ENCODE data around the gene PRPF31.
"Not testable (repeated sequence)": the region's sequence is repeated elsewhere in the genome, so short reads cannot be mapped to it uniquely, and the experiment has no call there.

PRPF31 gene

DNA sequence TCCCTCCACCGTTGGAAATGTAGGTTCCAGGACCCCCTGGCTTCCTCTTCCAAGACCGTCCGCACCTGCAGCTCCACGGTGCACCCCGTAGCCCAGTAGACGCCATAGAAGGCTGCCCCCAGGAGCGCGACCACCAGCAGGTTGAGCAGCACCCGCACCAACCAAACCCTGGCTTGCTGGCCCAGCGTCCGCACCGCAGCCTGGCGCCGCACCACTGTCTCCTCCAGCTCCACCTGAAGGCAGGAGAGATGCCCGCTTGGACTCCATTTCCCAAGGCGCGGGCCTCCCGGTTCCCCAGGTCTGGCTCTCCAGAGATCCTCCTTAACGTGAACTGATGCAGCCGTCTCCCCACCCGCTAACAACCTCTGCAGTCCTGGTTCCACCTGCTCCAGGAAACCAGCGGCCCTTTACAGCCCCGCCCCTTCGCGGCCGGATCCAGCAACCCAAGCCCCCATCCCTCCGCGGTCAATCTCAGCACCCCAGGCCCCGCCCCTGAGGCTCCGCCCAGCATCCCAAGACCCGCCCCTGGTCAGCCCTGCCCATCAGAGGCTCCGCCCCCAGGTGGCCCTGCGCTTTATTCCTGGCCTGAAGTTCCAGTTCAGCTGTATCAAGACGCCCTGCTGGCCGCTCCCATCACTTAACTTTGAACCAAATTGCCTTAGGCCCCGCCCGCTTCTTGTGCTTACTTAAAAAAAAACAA lies 49.0 kb downstream of the PRPF31 start:
- peak; percentile 61 for DNase-seq

DNA sequence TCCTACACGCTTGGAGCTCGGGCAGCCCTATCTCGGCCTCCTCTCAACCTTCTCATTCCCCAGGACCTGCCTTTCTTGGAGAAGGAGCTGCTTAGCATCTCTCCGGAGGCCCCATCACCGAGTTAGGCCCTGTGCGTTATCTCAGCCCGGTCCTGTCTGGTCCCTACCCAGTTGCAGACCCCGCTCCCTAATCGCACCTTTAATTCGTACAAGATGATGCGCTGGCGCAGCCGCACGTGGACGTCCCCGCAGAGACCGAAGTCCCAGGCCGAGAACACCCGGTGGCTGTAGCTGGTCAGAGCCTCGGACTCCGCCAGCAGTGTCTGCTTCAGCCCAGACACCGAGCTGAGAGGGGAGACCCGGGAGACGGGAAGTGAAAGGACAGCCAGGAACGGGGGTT lies 49.7 kb downstream of the PRPF31 start:
- DNase-seq, result no peak

DNA sequence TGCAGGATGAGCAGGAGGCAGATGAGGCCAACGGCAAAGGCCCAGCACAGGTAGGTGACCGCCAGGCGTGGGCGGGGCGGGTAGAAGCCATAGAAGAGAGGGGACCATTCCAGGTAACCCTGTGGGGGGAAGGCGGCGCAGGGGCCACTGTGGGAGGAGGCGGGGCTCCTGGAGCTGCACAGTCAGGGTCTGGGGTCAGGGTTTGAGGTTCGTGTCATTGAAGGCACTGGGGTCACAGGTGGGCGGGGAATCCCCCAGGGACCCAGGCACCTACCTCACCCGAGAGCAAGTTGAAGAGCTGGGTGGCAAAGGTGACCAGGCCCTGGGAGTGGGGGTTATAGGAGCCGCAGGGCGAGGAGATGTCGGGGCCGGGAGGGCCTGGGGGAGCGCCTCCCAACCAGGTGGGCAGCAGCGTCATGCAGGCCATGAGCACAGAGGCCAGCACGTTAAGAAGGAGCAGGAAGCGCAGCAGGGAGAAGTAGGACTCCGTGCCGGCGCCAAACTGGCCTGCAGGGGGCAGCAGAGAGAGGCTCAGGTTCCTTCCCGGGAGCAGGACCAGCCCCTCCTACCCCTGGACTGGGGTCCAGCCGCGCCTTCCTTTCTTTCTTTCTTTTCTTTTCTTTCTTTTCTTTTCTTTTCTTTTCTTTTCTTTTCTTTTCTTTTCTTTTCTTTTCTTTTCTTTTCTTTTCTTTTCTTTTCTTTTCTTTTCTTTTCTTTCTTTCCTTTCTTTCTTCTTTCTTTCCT lies 52.8 kb downstream of the PRPF31 start:
- DNase-seq, result peak; percentile 79

DNA sequence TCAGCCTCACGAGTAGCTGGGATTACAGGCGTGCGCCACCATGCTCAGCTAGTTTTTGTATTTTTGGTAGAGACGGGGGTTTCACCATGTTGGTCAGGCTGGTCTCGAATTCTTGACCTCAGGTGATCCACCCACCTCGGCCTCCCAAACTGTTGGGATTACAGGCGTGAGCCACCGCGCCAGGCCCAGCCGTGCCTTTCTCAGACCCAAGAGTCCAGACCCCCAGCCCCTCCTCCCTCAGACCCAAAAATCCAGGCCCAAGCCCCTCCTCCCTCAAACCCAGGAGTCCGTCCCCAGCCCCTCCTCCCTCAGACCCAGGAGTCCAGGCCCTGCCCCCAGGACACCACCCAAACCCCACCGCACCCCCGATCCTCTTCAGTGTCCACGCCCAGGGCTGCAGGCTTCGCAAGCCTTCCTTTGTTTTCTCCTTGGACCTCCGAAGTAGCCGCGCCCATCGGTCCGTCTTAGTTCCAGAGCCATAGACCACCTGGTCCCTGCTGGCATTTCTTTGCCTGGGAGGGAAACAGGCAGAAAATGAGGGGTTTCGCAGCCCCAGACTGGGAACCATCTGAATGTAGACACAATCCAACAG lies 53.7 kb downstream of the PRPF31 start:
- DNase-seq, result no peak

DNA sequence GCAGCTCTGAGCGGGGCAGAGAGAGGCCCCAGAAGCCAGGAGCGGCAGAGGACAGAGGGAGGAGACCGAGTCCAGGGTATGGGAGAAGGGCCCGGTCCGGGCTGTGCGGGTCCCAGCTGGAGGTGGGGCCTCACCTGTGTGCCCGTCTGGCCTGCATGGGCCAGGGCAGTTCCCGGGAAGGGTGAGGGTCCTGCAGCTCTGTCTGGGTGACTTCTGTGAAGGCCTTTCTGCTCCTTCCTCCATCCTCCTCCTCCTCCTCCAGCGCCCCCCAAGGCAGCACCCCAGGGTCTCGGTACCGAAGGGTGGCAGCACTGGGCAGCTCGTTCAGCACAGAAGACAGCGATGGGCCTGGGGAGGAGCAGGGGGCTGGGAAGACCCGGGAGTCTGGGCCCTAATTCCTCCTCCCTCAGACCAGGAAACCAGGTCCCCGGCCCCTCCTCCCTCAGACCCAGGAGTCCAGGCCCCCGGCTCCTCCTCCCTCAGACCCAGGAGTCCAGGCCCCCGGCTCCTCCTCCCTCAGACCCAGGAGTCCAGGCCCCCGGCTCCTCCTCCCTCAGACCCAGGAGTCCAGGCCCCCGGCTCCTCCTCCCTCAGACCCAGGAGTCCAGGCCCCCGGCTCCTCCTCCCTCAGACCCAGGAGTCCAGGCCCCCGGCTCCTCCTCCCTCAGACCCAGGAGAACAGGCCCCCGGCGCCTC lies 56.3 kb downstream of the PRPF31 start:
- not testable (repeated sequence) for DNase-seq

DNA sequence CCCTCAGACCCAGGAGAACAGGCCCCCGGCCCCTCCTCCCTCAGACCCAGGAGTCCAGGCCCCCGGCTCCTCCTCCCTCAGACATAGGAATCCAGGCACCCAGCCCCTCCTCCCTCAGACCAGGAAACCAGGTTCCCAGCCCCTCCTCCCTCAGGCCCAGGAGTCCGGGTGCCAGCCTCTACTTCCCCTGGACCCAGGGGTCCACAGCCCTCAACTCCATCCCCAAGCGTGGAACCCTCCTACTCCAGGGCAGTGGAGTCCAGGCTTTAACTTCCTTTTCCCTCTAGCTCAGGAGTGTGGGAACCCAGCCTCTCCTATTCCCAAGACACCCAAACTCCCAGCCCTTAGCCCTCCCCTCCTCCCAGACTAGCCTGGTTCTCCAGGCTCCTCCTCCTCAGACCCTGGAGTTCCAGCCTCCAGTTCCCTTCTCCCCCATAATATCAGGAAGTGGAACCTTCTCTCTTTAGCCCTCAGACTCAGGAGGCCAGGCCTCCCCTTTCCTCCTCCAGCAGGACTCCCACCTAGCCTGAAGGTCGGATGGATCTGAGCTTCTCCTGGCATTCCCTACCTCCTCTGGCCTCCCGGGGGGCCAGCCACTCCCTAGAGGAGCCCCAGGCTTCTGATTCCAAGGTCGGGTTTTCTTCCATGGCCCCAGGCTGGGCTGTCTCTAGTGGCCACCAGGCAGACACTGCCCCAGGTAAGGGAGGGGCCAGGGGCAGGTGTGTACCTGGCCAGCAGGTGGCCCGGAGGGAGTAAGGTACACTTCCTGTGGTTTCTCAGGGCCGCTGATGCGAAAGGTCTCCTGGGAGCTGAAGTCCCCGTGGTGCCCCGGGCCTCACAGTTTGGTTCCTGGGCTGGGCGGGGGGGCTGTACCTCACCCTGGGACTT lies 57.2 kb downstream of the PRPF31 start, which contains the start of gene TMC4:
TSS of gene TMC4 (minus strand) at position 690 of the 888 bp plus-strand sequence. CDS start at position 647, 43 bp downstream.
- no peak for DNase-seq

DNA sequence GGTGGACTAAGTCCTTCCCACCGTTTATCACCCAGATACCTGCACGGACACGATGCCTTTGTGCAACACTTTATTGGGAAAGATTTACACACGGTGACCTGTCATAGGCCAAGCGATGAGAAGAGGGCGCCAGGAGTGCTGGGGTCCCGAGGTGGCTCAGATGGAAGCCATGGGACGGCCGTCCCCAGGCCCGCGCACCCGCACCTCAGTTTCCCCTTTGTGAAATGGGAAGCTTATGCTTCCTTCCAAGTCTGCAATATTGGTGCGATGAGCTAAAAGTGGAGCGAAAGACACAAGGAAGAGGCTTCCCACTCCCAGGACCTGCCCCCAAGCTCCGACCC lies 57.8 kb downstream of the PRPF31 start:
- DNase-seq, result no peak

DNA sequence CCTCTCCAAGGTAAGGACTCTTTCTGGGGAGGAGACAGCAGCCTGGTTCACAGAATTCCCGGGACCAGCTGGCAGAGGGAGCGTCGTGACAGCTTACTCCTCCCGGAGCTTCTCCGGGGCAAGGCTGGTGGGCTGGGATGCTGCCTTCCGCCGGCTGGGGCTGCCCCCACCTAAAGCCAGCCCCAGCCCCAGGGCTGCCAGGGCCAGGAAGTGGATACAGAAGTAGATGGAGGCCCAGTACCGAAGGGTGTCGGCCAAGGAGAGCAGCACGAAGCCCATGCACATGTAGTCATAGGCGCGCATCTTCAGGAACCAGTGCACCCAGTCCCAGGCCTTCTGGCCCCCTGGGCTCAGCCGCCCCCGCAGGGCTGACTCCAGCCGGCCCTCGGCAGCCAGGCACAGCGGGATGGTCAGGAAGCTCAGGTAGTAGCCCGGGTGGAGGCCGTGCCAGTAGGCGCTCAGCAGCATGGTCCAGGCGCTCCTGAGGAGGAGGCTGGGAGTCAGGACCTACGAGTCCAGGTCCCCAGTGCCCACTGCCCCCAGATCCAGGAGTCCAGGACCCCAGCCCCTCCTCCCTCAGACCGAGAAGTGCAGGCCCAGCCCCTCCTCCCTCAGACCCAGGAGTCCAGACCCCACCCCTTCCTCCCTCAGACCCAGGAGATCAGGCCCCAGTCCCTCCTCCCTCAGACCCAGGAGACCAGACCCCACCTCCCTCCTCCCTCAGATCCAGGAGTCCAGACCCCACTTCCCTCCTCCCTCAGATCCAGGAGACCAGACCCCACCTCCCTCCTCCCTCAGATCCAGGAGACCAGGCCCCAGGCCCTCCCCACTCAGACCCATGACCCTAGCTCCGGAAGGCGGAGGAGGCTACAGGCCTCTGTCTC lies 58.6 kb downstream of the PRPF31 start:
- no peak for DNase-seq

DNA sequence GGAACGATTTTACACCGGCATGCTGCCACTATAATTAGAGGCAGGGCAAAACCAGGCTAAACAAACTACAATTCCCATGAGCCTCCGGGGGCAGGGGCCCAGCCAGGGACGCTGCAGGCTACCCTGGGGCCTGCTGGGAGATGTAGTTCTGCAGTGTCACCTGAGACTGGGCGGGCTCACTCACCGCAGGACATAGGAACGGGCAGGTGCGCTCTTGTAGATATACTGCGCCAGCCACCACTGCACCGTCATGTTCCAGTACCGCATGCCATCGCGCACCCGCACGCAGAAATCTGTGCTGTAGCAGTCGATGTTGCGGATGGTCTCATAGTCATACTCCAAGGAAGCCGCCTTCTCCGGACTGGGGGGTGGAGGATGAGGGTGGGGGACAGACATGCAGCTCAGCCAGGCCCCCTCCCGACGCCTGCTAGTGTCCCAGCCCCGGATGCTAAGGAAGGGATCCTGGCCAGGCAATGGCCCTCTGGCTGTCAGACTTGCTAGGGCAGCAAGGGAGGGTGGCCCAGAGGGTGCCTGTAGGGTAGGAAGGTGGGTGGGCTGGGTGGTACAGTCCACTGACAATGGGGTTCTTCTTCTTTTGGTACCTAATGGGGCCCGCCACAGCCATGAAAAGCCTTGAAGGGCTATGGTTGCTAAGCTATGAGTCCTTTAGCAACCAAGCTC lies 63.2 kb downstream of the PRPF31 start:
- no peak for DNase-seq

DNA sequence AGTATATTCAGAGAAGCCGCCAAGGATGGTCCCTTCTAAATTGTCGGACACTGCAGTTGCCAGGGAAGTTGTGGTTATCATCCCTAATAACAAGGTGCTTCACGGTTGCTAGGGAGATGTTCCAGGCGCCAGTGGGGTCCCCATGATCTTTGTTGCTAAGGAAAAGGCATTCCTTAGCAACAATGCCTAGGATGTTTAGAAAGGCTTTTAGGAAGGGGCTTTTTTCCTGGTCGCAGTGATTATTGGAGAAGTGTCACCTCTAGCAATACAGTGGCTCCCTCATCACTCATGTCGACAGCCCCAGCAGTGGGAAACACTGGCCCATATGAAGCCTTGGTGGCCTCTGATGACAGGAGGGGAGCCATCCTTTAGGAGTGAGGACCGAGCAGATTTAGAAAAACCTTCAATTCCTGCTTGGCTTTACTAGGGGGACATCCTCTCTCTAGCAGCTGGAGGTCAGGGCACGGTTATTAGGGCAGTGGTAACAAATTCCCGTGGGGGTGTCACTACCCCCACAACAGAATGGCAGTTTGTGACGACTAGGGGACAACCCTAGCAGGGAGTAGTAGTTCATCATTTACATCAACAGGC lies 63.8 kb downstream of the PRPF31 start:
- no peak for DNase-seq

DNA sequence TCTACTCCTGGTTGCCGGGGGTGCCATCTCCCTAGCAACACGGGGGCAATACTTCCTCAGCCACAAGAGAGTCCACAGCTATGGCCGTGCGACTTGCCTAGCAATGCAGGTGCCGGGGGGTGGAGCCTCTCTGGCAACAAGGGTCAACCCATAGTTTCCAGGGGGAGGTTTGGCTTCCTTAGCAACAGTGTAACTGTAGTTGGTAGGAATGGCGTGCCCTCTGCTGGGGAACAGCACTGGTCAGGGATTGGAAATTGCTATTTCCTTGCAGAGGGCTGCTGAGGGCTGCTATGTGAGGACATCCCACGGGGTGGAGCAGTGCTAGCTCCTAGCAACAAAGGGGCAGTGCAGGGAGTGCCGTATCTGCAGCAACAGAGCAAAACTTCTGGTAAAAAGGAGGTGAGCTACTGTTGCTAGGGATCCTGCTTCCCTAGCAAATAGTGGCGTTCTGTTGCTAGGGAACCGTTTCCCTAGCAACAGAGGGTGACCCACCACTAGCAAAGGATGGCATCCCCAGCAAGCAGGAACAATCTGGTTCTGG lies 64.4 kb downstream of the PRPF31 start:
- no peak for DNase-seq

DNA sequence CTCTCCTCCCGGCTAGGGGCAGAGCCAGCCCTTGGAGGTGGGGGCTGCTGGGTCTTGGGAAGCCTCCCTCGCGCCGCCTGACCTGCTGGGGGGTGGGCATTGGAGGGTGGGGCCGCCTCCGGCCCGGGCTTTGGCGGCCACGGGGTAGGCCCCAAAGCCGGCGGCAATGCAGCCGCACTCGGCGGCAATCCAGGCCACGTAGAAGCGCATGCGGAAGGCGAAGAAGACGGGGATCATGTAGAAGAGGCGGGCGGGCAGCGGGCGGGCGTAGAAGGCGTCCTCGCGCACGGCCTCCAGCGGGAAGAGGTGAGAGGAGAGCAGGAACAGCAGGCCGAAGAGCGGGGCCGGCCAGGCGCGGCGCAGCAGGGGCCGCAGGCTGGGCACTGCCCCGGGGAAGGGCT lies 65.1 kb downstream of the PRPF31 start:
- DNase-seq, result no peak

Measured in activated effector memory CD4-positive, alpha-beta T cell treated with Interleukin-2 at 50 U/mL for 16 hours (primary cell).